ENCODE measurements around the gene STBD1. TPM values are rescaled to one million over a fixed set of nuclear protein-coding genes. Genes with fewer than 3 reads are reported as not detected.
A peak's percentile ranks its signal among the peaks of the same experiment; 100 is the strongest.

Gene STBD1
- total RNA-seq, 2 experiments from 2014 or later: 0.77 to 1.2 TPM

DNA sequence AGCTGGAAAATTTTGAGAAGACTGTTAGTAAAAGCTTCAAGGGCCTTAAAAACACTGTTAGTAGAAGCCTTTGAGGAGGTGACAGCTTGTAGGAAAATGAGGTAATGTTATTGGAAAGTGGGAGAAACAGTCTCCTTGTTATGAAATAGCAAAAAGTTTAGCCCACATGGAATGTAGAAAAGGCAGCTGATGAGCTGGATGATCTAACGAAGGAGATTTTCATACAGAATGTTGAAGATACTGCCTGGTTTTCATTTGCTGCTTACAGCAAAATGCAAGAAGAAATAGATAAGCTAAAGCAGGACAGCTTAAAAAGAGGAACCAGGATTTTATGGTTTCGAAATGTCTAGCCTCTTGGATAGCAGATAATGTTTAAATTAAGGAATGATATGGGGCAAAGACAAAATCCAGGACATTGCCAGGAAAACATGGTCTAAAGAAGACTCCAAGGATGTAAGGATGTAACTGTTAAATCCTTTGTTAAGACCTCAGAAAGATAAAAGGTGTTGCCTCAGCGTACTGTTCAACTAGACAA, 10.2 kb upstream of the STBD1 start:
- Mint-ChIP-seq H3K27ac (no peak overlapping the region), H3K4me3 (no peak overlapping the region), H3K27me3 (peaks cover 18% of the 10 kb centered on the region), H3K36me3 (ENCODE audit: low read depth) (peaks cover 7% of the 10 kb centered on the region), H3K9me3 (peaks cover 29% of the 10 kb centered on the region), H3K4me1 (peaks cover 9% of the 10 kb centered on the region)
- ChIA-PET CTCF (interaction anchor here (1.0 to 1.3 kb wide), 2 partner anchors 9 to 81 kb away, joined by 4 read pairs; no protein-coding TSS in a partner anchor), POLR2A (no interaction called here)
- no peak for DNase-seq

DNA sequence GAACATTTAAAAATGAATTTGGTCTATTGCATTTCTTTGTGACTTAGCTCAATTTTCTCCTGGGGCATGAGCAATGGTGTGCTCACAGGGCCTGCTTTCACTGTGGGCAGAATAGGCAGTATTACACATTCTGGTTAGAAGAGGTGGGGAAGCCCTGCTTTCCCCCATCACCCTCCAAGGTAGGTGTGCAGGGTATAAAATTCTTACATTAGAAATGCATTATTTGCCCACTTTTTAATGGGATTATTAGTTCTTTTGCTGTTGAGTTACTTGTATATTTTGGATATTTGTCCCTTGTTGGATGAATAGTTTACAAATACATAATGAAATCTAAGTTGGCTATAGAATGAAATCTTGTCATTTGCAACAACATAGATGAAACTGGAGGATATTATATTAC, 8.3 kb upstream of the STBD1 start:
- Mint-ChIP-seq H3K27ac (no peak overlapping the region), H3K4me3 (no peak overlapping the region), H3K27me3 (peaks cover 21% of the 10 kb centered on the region), H3K9me3 (peaks cover 29% of the 10 kb centered on the region), H3K4me1 (peaks cover 24% of the 10 kb centered on the region), H3K36me3 (ENCODE audit: low read depth) (peaks cover 9% of the 10 kb centered on the region)
- ChIA-PET CTCF (no interaction called here), POLR2A (no interaction called here)
- no peak for DNase-seq

DNA sequence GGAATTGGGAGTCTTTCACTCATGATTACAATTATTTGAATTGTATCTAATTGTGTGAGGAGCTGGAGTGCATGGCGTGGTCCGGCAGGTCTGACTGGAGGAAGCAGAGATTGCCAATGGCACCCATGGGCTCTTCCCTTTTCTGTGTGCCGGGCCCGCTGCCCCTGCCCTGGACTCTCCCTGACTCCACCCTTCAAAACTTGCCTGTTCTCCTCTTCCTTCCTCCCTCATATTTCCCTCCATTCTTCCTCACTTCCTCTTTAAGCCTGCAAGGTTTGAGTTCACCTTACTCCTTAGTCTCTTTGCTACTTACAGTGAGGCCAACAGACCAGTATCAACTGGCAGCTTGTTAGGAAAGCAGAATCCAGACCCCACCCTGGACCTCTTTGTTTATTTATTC, 6.5 kb upstream of the STBD1 start:
- DNase-seq: no peak
- ChIA-PET CTCF (no interaction called here), POLR2A (no interaction called here)
- H3K27ac Mint-ChIP-seq: no peak overlapping the region
- peaks cover 19% of the 10 kb centered on the region for H3K27me3 Mint-ChIP-seq
- peaks cover 11% of the 10 kb centered on the region for H3K36me3 Mint-ChIP-seq (ENCODE audit: low read depth)
- no peak overlapping the region for H3K4me3 Mint-ChIP-seq
- peaks cover 25% of the 10 kb centered on the region for H3K9me3 Mint-ChIP-seq
- H3K4me1 Mint-ChIP-seq: peaks cover 36% of the 10 kb centered on the region

DNA sequence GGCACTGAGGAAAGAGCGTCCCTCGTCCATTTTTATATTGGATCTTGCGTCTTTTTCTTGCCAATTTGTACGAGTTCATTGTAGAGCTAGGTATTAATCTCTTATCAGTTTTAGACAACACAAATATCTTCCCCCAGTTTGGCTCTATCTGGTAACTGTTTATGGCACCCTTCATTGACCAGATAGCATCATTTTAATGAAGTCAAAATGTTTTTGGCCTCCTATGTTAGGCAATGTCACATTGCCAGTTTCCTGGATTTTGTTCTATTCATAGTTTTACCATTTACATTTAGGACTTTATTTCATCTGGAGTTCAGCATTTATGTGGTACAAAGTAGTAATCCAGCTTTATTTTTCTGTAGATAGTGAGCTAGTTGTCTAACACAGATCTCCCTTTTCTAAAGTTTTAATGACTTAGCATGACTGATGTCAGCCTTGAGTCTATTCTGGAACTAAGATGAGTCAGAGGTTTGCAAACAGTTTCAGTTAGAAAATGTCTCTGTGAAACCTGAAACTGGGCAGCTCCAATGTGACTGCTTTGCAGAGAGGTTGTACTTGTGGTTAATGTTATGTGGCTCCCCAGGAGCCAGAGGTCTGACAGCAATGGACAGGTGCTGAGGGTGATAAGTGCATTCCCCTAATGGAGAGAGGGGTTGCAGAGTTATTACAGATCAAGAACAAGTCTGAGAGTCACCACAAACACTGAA, 5.3 kb upstream of the STBD1 start:
- Mint-ChIP-seq H3K9me3 (peaks cover 18% of the 10 kb centered on the region), H3K27ac (peak overlapping the region; percentile 9), H3K4me1 (peaks cover 45% of the 10 kb centered on the region), H3K27me3 (peaks cover 19% of the 10 kb centered on the region), H3K4me3 (no peak overlapping the region), H3K36me3 (ENCODE audit: low read depth) (peaks cover 11% of the 10 kb centered on the region)
- CTCF ChIA-PET: interaction anchor here (0.6 to 0.8 kb wide), 3 partner anchors 29 to 1293 kb away, joined by 3 to 4 read pairs (median 3); no protein-coding TSS in a partner anchor
- peak; percentile 38 for DNase-seq
- POLR2A ChIA-PET: no interaction called here

DNA sequence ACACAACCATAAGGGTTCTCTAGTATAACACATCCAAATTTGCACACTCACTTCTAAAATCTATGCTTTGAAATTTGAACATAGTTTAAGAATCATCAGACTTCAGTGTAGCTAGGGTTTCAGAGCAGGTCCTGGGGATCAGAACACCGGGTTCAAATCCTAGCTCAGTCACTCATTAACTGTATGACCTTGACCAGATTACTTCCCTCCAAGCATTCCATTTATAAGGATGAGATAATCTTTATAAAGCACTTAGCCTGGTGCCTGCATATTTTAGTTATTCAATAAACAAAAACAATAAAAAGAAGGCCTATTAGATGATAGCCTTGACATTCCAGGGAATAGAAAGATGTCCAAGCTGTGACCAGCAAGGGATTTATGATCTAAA, 4.8 kb upstream of the STBD1 start:
- Mint-ChIP-seq H3K9me3 (peaks cover 14% of the 10 kb centered on the region), H3K4me3 (no peak overlapping the region), H3K4me1 (peaks cover 47% of the 10 kb centered on the region), H3K27ac (no peak overlapping the region), H3K27me3 (peaks cover 17% of the 10 kb centered on the region), H3K36me3 (ENCODE audit: low read depth) (peaks cover 11% of the 10 kb centered on the region)
- CTCF ChIA-PET: interaction anchor here (0.6 to 0.8 kb wide), 2 partner anchors 28 to 858 kb away, joined by 3 read pairs; no protein-coding TSS in a partner anchor
- DNase-seq: no peak
- POLR2A ChIA-PET: no interaction called here

DNA sequence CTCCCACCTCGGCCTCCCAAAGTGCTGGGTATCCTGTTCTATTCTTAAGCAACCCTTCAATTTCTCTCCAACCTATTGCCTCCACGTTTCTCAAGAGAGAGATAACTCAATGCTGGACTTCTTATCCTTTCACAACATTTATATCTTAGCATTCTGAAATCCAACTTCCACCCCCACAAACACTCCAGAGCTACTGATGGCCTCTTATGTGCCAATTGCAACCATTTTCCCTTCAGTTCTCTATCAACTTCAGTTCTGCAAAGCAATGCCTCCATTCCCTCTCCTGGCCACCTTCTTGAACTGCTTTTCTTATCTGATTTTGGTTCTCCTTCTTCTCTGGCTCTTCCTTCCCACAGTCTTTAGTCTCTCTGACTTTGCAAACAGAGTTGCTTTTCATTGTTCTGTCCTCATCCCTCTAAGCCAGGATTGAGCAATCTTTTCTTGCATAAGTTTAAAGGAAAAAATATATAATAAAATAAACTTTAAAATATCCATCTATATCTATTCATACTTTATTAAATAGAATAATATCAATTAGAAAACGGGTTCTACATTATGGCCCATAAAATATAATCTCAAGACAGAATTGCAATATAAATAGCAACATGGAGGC, 3.6 kb upstream of the STBD1 start:
- peak overlapping the region; percentile 41 for H3K27ac Mint-ChIP-seq
- no peak overlapping the region for H3K4me3 Mint-ChIP-seq
- peaks cover 50% of the 10 kb centered on the region for H3K4me1 Mint-ChIP-seq
- ChIA-PET POLR2A (no interaction called here), CTCF (no interaction called here)
- no peak for DNase-seq
- H3K9me3 Mint-ChIP-seq: peaks cover 10% of the 10 kb centered on the region
- H3K27me3 Mint-ChIP-seq: peaks cover 22% of the 10 kb centered on the region
- H3K36me3 Mint-ChIP-seq (ENCODE audit: low read depth): peaks cover 11% of the 10 kb centered on the region

DNA sequence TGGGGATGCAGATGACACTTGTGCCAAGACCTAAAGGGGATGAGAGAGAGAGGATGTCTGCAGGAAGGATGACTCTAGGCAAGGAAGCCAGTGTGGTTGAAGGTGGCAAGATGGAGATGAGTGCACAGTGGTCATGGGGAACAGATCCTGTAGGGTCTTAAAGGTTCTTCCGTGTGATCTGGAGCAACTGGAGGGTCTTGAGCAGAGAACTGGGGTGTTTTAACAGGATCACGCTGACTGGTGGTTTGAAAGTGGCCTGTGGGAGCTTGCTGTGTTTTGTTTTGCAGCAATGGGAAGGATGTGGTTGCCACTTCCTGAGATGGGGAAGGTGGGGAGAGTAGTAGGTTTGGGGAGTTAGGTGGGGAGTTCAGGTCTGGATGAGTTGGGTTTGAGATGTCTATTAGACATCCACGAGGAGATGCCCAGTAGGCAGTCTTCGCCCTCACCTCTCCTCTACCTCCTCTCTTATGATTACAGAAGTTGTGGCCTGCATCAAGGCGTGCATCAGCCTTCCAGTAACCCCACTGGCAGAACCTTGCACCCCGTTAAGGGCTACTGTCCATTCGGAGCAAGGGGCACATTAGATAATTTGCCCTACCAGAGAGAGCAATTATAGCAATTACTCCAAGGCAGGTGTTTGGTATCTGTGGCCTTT, 1.4 kb upstream of the STBD1 start:
- CTCF ChIA-PET: interaction anchor here (0.9 to 4.0 kb wide), 6 partner anchors 12 to 88 kb away, joined by 3 to 11 read pairs (median 4); no protein-coding TSS in a partner anchor
- POLR2A ChIA-PET: no interaction called here
- peak; percentile 25 for DNase-seq
- Mint-ChIP-seq H3K36me3 (ENCODE audit: low read depth) (peaks cover 6% of the 10 kb centered on the region), H3K9me3 (peaks cover 4% of the 10 kb centered on the region), H3K4me3 (peak overlapping the region; percentile 75), H3K27ac (peak overlapping the region; percentile 61), H3K27me3 (peaks cover 35% of the 10 kb centered on the region), H3K4me1 (peaks cover 50% of the 10 kb centered on the region)

DNA sequence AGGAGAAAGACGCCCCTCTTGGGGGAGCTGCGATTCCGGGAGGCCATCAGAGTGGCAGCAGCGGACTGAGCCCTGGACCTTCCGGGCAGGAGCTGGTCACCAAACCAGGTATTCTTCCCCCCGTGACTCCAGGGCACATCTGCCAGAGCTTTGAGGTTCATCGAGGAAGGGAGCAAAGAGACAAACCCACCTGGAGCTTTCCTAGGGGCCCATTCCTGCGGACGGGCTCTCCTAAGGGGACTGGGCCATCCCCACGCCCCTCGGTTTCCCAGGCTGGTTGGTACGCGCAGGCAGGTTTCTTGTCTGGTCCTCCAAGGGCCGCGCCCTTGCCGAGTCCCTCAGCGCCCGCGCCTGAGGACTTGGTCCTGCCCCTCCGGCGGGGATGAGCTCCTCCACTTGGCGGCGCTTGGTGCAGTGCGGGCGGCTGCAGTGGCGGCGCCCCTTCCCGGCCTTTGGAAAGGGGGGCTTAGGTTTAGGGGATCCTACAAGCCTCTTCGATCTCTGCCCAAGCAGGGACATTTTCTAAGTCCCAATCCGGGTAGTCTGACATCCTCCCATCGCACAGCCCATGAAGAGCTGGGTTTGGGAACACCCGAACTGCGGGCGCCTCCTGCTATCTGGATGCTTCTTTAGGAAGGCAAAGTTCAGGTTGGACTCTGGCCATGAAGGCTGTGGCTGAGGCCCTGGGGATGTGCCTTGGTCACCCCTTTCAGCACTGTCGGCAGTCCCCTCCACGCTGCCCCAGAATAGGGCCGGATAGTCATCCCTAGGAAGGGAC, 538 bp downstream of the STBD1 start:
- peak; percentile 21 for DNase-seq
- peak overlapping the region; percentile 20 for H3K27ac Mint-ChIP-seq
- H3K4me1 Mint-ChIP-seq: peaks cover 34% of the 10 kb centered on the region
- ChIA-PET CTCF (interaction anchor here (0.9 to 4.0 kb wide), 7 partner anchors 9 to 71 kb away, joined by 3 to 9 read pairs (median 4); no protein-coding TSS in a partner anchor), POLR2A (no interaction called here)
- H3K36me3 Mint-ChIP-seq (ENCODE audit: low read depth): peaks cover 4% of the 10 kb centered on the region
- peaks cover 2% of the 10 kb centered on the region for H3K9me3 Mint-ChIP-seq
- peak overlapping the region; percentile 75 for H3K4me3 Mint-ChIP-seq
- H3K27me3 Mint-ChIP-seq: peaks cover 43% of the 10 kb centered on the region

DNA sequence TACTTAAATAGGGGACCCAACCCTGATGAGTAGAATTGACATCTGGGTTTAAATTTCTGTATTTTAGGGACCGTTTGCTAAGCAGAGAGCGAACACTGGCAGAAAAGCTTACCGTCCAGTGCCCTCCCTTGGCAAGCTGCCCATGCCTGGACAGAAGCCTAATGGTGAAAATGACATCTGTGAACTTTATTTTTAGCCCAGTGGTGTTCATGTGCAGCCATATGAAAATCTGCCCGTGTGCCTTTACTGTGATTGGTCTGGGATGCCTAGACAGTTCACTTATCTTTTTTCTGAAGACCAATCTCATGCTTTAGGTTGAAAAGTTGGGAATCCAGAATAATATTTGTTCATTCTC, 1.1 kb downstream of the STBD1 start:
- Mint-ChIP-seq H3K27ac (no peak overlapping the region), H3K27me3 (peaks cover 40% of the 10 kb centered on the region), H3K4me1 (peaks cover 30% of the 10 kb centered on the region), H3K4me3 (peak overlapping the region; percentile 49), H3K9me3 (peaks cover 2% of the 10 kb centered on the region), H3K36me3 (ENCODE audit: low read depth) (peaks cover 4% of the 10 kb centered on the region)
- CTCF ChIA-PET: interaction anchor here (0.9 to 4.0 kb wide), 5 partner anchors 9 to 71 kb away, joined by 3 to 9 read pairs (median 4); no protein-coding TSS in a partner anchor
- no peak for DNase-seq
- POLR2A ChIA-PET: no interaction called here

DNA sequence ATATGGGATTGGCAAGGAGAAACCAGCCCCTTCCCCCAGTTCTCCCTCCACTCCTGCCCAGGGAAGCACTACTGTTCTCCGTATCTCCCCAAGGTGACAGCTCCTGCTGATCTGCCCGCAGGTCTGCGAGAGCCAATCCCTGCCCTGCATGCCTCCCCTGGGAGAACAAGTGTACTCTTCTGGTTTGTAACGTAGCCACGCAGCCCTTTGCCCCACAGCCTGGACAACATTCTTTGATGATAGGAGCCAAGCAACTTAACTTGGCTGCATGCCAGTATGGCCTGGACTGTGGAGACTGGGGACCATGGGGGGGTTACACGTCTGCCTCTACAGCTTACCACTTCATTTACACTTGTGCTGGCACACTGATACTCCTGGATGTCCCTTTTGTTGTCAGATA, 2.0 kb downstream of the STBD1 start:
- Mint-ChIP-seq H3K9me3 (peaks cover under 1% of the 10 kb centered on the region), H3K36me3 (ENCODE audit: low read depth) (peaks cover under 1% of the 10 kb centered on the region), H3K27ac (no peak overlapping the region), H3K4me1 (peaks cover 24% of the 10 kb centered on the region), H3K4me3 (no peak overlapping the region), H3K27me3 (peaks cover 33% of the 10 kb centered on the region)
- ChIA-PET CTCF (interaction anchor here (0.6 kb wide), 1 partner anchor 223 kb away, joined by 3 read pairs; no protein-coding TSS in a partner anchor), POLR2A (no interaction called here)
- no peak for DNase-seq

DNA sequence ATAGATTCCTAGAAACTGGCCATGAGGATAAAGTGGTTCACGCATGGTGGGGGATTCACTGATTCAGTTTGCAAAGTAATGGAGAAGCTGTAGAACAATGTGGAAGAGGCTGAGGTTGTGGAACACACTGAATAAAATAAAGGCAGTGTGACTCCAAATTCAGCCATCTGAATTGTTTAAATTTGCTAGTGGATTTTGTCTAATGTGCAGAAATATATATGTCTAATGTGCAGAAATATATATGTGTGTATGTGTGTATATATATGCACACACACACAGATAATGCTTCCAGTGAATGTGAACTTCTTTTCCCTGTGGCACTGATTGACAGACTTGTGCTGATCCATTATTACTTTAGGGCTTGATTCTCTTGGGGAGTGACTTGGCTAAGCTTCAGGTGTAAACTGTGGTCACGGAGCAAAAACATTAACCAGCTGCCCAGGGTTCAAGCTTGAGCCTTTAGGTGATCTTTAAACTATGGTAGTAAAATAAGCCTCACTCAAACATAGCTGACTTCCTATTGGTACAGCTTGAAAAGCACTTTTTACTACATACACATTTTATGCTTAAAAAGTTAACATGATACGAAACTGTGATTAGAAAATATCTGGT, 3.5 kb downstream of the STBD1 start:
- H3K4me1 Mint-ChIP-seq: peaks cover 13% of the 10 kb centered on the region
- ChIA-PET CTCF (no interaction called here), POLR2A (no interaction called here)
- H3K36me3 Mint-ChIP-seq (ENCODE audit: low read depth): no peaks in the 10 kb centered on the region
- no peak overlapping the region for H3K27ac Mint-ChIP-seq
- peaks cover 3% of the 10 kb centered on the region for H3K9me3 Mint-ChIP-seq
- DNase-seq: no peak
- peaks cover 32% of the 10 kb centered on the region for H3K27me3 Mint-ChIP-seq
- no peak overlapping the region for H3K4me3 Mint-ChIP-seq

DNA sequence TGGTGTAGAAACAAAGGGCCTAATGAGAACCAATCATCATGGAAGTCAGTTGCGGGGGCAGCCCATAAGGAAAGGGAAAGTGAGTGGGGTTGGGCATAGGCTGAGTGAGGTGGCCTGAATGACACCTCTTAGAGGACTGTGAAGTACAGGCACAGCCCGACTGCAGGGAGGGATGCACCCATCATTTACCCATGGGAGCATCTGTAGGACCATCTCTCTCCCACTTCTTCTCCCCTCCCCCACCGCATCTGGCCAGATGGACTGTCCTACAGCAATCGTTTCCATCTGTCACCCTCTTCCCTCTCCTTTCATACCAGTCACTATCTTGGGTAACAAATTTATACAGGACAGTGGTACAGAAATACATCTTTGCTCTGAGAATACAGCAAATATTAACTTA, 4.2 kb downstream of the STBD1 start:
- Mint-ChIP-seq H3K4me1 (peaks cover 7% of the 10 kb centered on the region), H3K27ac (no peak overlapping the region), H3K4me3 (no peak overlapping the region), H3K36me3 (ENCODE audit: low read depth) (no peaks in the 10 kb centered on the region), H3K9me3 (peaks cover 3% of the 10 kb centered on the region), H3K27me3 (peaks cover 32% of the 10 kb centered on the region)
- DNase-seq: no peak
- CTCF ChIA-PET: no interaction called here
- POLR2A ChIA-PET: no interaction called here

All from activated CD4-positive, alpha-beta T cell treated with anti-CD3 and anti-CD28 coated beads, Interleukin-2, amount 10 ng/mL, durations not matched to agents 7 days and 5 days (primary cell).